ENCODE data around the gene TAS2R31.

The TAS2R31 gene

GRCh38 chr12:11007608-11008007 lies 23.6 kb downstream of the TAS2R31 start:
- H3K4me3 ChIP-seq (ENCODE audit: low read depth, low read length): no peak overlapping the region
- TF ChIP-seq, protein P1, sequence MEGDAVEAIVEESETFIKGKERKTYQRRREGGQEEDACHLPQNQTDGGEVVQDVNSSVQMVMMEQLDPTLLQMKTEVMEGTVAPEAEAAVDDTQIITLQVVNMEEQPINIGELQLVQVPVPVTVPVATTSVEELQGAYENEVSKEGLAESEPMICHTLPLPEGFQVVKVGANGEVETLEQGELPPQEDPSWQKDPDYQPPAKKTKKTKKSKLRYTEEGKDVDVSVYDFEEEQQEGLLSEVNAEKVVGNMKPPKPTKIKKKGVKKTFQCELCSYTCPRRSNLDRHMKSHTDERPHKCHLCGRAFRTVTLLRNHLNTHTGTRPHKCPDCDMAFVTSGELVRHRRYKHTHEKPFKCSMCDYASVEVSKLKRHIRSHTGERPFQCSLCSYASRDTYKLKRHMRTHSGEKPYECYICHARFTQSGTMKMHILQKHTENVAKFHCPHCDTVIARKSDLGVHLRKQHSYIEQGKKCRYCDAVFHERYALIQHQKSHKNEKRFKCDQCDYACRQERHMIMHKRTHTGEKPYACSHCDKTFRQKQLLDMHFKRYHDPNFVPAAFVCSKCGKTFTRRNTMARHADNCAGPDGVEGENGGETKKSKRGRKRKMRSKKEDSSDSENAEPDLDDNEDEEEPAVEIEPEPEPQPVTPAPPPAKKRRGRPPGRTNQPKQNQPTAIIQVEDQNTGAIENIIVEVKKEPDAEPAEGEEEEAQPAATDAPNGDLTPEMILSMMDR (IDR thresholded peaks at IDR 0.05; ENCODE audit: low read depth, low read length): no peak
- TF ChIP-seq, protein P2, sequence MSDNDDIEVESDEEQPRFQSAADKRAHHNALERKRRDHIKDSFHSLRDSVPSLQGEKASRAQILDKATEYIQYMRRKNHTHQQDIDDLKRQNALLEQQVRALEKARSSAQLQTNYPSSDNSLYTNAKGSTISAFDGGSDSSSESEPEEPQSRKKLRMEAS (IDR thresholded peaks at IDR 0.05; ENCODE audit: low read depth, low read length): no peak
- TF ChIP-seq POLR2A (IDR thresholded peaks at IDR 0.05; ENCODE audit: extremely low read depth, insufficient read length) (no peak), MYC (IDR thresholded peaks at IDR 0.05; ENCODE audit: low read depth, low read length) (no peak)
- no peak for DNase-seq (ENCODE audit: low read depth)

- H3K4me3 ChIP-seq (ENCODE audit: low read depth, low read length): no peak within 1 kb of the TSS
- no peak for TF ChIP-seq POLR2A (IDR thresholded peaks at IDR 0.05; ENCODE audit: extremely low read depth, insufficient read length)
- TF ChIP-seq, protein P1 (IDR thresholded peaks at IDR 0.05; ENCODE audit: low read depth, low read length): no peak
- TF ChIP-seq, protein P2 (IDR thresholded peaks at IDR 0.05; ENCODE audit: low read depth, low read length): no peak
- no peak for DNase-seq (ENCODE audit: low read depth)
Measured at GRCh38 chr12:10998204-10998603, 33.0 kb downstream of the TAS2R31 start, which contains the start of gene TAS2R20. Gene TAS2R20 (minus strand): TSS chr12:10998304. CDS start chr12:10997875, 429 bp downstream.

DNA sequence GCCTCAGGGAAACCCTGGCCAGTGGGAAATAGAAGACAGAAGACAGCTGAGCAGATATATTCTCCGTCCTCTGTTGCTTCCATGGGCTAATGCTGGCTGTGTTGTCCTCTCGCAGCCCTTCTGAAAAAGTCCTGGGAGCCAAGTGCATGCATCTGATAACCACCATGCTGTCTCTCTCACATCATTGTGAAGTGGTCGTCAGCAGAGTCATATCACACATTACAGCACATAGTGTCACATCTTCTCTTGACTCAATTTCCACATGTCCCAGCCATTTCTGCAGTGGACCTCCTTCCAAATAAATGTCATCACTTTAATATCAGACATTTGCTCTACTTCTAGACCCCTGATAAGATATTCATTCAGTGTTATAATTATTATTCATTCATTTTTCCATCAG lies 36.9 kb downstream of the TAS2R31 start:
- TF ChIP-seq POLR2A (IDR thresholded peaks at IDR 0.05; ENCODE audit: extremely low read depth, insufficient read length) (no peak), MYC (IDR thresholded peaks at IDR 0.05; ENCODE audit: low read depth, low read length) (no peak)
- no peak for DNase-seq (ENCODE audit: low read depth)

GRCh38 chr12:10989107-10989506 lies 42.1 kb downstream of the TAS2R31 start:
- TF ChIP-seq, protein P2 (IDR thresholded peaks at IDR 0.05; ENCODE audit: low read depth, low read length): no peak
- TF ChIP-seq POLR2A (IDR thresholded peaks at IDR 0.05; ENCODE audit: extremely low read depth, insufficient read length) (no peak), MYC (IDR thresholded peaks at IDR 0.05; ENCODE audit: low read depth, low read length) (no peak)
- TF ChIP-seq, protein P1 (IDR thresholded peaks at IDR 0.05; ENCODE audit: low read depth, low read length): no peak
- H3K4me3 ChIP-seq (ENCODE audit: low read depth, low read length): no peak overlapping the region
- no peak for DNase-seq (ENCODE audit: low read depth)

More for the DNA sequence above, 36.9 kb downstream of the TAS2R31 start:
- no peak overlapping the region for H3K4me3 ChIP-seq (ENCODE audit: low read depth, low read length)

DNA sequence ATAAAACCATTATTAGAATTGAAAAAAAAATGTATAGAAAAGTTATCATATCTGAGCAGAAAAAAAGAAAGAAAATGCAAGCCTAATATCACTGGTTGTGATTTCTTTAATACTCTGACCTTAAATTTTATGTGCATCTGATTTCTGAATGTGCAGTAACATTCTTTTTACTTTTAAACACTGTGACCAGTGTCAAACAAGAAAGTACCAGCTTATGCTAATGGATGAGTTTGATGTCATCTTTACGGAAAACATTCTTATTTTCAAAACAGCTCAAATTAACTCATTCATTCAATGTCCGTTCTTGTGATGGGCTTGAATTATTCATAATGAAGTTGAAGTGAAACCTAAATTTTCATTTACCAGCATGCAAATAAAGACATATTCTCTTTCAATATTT lies 44.4 kb downstream of the TAS2R31 start, which contains the start of gene TAS2R50:
Gene TAS2R50, minus strand, starts transcription at position 101 of the 400 bp plus-strand sequence. Its CDS starts 52 bp downstream, at position 49.
- DNase-seq (ENCODE audit: low read depth): no peak
- TF ChIP-seq POLR2A (IDR thresholded peaks at IDR 0.05; ENCODE audit: extremely low read depth, insufficient read length) (no peak), MYC (IDR thresholded peaks at IDR 0.05; ENCODE audit: low read depth, low read length) (no peak)
- TF ChIP-seq, protein P1 (IDR thresholded peaks at IDR 0.05; ENCODE audit: low read depth, low read length): no peak
- TF ChIP-seq, protein P2 (IDR thresholded peaks at IDR 0.05; ENCODE audit: low read depth, low read length): no peak
- no peak within 1 kb of the TSS for H3K4me3 ChIP-seq (ENCODE audit: low read depth, low read length)

GRCh38 chr12:10982244-10982643 lies 49.0 kb downstream of the TAS2R31 start:
- H3K4me3 ChIP-seq (ENCODE audit: low read depth, low read length): no peak overlapping the region
- TF ChIP-seq, protein P2 (IDR thresholded peaks at IDR 0.05; ENCODE audit: low read depth, low read length): no peak
- TF ChIP-seq, protein P1 (IDR thresholded peaks at IDR 0.05; ENCODE audit: low read depth, low read length): no peak
- no peak for TF ChIP-seq MYC (IDR thresholded peaks at IDR 0.05; ENCODE audit: low read depth, low read length)
- no peak for TF ChIP-seq POLR2A (IDR thresholded peaks at IDR 0.05; ENCODE audit: extremely low read depth, insufficient read length)
- no peak for DNase-seq (ENCODE audit: low read depth)

Data from NB4 (cell line).